GM19455 (cell line): ENCODE measurements around the gene MGAT4A.
A peak's percentile ranks its signal among the peaks of the same experiment; 100 is the strongest.

Source experiments
- ATAC-seq: cut with Tn5 transposase; IDR thresholded peaks from one replicate; pipeline ENCODE4 v1.9.1; 2021; ENCODE audit not compliant: unreplicated experiment

MGAT4A gene

DNA sequence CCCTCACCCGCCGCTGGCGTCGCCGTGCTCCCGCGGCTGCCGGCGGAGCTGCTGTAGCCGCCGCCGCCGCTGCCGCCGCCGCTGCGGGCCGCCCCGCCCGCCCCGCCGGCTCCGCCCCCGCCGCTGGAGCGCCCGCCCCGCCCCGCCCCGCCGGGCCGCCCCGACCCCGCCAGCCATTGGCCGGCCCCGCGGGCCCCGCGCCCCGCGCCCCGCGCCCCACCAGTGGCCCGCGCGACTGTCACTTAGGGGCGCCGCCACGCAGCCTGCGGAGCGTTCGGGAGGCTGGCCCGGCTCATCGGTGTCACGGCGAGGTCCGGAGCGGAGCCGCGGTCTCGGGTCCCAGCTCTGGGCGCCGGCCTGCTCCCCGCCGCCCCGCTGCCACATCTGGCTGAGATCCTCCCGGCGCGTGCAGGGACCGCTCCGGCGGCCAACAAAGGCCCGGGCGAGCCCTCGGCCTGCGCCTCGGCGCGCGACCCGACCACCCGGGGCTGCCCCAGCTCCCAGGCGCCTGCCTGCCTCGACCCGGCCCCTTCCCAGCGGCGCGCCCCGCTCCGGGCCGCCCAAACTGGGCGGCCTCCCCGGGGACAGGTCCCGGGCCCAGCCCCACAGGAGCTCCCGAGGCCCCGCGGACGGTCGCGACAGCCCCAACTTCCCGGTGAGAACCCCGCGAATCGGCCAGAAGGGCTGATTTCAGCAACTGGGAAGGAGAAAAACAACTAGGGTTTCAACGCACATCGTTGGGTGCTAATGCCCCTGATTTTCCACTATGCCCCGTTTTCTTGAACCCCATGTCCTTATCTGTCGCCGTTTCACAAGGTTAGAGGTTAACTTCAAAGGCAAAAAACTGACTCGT is at the start of gene MGAT4A:
TSS of gene MGAT4A (minus strand) at position 92 of the 853 bp plus-strand sequence. CDS start 4,800 bp downstream, outside the sequence.
- ATAC-seq: peak; percentile 80

DNA sequence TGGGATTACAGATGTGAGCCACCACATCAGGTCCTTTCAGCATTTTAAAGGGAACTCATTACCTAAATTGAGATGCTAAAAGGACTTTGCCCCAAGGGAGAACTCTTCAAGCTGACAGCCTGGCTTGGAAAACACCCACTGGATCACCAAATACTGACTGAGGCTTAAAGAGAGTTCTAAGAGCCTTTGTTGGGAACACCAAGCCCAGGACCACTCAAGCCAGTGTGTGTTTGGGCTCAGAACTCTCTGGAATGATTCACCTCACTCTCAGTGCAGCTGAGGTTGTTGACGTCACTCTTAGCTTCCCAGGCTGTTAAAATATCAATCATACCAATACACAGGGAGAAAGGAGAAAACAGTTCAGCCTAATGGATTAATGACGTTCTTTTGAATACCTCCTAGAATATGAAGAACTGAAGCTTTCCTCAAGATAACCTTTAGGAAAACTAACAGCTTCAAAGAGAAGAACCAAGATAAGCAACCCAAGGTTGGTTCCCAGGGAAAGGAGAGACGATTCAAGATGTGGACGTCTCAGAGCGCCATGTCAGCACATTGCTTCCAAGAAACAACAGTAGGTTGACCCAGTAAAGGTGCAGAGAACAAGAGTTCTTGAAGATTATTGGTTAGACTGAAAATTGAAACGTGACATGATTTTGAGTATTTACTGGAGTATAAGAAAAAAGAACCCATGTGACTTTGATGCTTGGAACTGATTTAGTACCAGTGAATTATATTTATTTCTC is 48.0 kb upstream of the MGAT4A start:
- ATAC-seq: no peak

DNA sequence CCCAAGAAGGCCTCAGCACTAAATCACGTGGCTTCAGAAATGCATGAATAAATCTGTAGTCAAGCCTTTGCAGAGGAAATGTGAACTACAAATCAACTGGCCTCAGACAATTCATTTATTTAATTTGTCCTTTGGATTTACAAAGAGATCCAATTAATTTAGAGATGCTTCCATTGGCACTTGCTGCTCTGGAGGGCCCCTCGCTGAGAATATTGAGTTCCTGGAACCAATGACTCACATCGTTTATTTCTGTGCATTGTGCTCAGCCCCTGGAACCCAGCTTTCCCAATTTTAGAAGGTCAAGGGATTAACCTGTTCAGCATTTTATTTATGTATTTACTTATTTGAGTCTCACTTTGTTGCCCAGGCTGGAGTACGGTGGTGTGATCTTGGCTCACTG is 47.2 kb upstream of the MGAT4A start:
- no peak for ATAC-seq

DNA sequence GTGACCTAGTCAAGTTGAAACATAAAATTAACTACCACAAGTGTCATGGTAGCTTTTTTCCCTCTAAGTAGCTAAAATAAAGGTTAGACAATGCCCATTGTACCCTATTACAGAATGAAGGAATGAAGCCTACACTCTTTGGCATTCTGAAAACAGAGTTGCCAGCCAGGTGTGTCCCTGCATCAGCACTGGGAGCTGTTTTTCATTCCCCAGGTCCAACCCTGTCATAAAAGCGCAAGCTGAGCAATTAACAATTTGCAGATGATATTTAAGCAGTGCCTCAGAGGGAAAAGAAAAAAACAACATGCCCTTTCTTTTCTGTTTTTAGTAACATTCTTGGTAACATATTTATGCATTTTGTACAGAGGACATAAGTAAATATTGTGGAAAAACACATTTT is 46.8 kb upstream of the MGAT4A start:
- no peak for ATAC-seq

DNA sequence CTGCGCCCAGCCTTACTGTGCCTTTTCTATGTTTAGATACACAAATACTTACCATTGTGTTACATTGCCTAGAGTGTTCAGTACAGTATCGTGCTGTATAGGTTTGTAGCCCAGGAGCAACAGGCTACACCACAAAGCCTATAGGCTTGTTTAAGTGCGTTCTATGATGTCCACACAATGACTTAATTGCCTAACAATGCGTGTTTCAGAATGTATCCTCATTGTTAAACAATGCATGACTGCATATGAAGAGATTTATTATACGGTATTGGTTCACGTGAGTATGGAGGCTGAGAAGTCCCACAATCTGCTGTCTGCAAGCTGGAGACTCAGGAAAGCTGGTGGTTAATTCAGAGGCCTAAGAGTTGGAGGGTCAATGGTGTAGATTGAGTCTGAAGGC is 46.1 kb upstream of the MGAT4A start:
- ATAC-seq: no peak

DNA sequence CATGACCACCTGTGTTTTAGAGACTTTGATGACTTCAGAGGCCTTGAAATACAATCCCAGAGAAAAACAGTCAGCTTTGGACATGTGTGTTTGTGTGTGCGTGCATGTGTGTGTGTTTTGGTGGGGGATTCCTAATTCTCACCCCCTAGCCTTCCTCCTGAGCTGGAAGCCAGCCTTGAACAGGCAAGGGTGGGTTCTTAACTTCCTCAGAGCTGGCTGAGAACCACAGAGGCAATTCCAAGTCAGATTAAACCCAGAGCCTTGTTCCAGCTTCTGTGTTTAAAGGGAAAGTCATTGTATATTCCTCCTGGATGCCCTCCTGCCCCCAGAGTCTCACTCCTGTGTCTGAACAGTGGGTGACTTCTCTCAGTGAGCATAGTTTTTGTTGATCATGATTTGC is 45.2 kb upstream of the MGAT4A start:
- ATAC-seq: no peak

DNA sequence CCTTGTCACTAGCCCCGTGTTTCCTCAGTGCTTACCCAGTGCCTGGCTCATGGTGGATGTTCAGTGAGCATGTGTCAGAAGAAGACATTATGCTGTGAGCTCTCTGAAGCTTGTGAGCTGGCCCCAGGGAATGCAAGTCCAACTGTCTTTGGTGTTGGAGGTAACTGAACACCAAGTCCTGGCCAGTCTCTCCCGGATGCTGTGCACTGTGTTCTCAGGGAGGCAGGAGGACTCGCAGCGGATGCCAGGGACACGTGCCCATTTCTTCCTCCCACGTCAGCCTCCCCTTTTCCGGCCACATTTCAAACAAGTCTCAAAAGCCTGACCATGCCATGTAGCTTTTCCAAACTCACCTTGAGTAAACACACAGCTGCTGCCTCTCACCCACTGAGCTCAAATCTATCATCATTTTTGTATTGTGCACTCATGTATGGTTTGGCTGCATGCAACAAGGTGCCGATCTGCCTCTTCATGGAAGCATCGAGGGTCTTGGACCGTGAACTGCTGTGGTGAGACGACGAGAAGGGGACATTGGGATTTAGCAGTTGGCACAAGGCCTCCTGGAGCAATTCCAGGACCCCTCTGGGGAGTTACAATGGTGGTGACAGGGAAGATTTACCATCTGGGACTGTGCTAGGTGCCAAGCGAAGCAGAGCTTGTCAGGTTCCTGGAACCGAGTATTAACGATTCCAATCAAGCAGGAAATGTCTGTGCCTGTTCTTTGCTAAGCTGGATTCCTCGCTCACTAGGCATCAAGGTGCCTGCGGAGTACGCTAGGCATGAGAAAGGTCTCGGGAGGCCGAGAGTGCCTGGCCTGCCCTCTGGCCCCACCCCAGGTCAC is 44.4 kb upstream of the MGAT4A start:
- ATAC-seq: no peak

DNA sequence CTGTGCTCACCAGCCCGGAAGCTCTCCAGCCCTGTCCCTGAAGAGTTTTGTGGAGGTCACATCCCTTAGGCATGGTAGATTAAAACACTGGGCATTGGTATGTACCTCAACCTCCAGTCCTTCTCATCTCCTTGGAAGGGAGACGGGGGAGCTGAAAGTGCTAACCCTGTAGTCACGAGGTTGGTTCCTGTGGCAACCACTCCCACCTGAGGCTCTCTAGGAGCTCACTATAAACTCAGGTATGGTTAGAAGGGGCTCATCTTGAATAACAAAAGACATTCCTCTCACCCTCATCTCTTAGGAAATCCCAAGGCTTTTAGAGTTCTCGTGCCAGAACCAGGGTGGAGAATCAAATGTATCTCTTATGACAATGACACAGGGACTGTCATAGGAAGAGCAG is 43.0 kb upstream of the MGAT4A start:
- ATAC-seq: no peak

DNA sequence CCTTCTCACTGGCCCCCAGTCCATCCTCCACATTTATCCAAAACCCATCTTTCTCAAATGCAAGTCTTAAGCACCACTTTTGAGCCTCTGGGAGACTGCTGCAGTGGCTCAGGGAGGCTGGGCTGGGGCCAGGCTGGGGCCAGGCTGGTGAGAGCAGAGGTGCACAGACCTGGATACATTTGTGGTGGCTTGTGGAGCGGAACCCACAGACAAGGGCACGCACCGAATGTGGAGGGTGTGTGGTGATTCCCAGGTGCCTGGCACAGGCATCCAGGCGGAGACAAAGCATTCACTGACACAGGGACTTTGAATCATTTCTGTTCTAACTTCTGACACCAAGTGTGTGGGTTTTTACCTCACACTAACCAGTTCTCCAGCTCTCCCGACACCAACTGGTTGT is 42.2 kb upstream of the MGAT4A start:
- ATAC-seq: no peak

DNA sequence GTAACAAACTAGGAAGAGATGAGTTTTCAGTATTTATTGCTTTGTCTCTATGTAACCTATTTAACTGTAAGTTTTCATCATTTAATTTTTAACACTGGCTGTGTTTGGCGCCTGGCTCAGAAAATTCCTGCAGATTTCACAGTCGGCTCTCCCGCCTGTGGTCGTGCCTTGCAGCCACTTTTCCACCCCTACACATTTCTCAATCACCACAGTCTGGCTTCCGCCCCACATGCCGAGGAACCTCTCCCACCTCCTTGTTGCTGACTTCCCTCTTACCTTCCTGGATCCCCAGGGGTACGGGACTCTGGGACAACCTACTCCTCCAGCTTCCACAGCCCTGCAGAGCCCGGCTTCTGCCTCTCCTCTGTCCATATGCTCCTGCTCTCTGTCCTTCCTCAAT is 41.6 kb upstream of the MGAT4A start:
- ATAC-seq: no peak

DNA sequence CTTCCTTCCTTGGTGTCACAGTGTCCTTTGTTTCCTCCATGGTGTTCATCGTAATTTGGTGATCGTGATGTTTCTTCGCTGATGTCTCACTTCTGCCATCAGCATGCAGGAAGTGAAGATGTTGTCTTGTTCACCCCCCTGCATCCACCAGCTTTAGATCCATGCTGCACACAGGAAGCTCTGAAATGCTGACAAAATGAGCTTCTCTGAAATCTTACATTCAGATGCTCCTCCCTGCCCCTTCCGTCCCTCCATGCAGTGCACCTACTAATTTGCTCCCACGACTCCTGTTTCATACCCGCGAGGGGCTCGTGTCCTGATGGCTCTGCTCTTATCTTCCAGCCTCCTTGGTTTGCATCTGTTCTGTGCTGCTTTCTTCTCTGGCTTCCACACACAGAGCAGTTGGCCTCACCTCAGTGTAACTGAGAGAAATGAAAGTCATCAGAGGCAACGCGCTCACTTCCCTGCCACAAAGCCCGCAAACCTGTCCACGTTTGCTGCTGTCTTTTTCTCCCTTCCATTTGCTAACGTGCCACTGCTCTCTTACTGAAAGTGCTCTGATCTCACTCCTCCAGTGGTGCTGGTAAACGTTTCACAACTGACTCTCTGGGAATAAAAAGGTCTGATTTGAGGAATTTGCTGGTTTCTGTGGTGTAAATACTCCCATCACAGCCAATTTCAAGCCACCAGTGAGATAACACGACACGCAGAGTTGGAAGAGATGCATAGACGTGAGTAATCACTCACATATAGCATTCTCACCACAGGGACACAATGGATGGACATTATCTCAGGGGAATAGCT is 41.0 kb upstream of the MGAT4A start:
- ATAC-seq: no peak

DNA sequence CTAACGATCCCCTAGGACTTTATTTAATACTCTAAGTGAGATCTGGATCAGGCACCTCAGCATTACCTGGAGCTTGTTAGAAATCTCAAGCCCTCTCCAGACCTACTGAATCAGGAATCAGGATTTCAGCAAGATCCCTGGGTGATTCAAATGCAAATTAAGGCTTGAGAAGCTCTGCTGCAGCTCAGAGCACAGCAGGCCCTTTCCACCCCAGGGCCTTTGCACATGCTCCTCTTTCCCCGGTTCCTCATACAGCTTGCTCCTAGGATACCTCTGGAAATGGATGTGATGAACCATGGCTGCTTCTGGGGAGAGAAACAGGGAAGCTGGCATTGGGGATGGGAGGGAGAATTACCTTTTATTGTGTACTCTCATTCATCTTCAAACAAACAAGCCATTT is 40.3 kb upstream of the MGAT4A start:
- ATAC-seq: no peak

DNA sequence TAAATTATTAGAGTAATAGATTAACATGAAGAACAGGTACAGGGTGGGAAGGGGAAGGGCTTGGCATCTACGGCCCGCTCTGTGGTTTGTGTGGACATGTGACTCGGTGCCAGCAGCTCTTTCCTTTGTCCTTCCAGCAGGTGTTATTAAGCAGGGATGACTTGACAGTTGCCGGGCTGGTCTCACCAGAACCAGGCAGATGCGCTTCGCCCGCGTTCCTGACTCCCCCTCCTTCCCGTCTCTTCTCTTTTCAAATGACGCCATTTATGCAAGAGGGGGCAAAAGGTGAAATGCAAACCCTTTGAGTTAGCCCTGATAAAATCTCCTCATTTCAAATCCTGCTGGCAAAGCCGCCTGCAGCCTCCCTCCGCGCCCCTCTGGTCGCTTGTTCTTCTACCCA is 38.9 kb upstream of the MGAT4A start:
- no peak for ATAC-seq

DNA sequence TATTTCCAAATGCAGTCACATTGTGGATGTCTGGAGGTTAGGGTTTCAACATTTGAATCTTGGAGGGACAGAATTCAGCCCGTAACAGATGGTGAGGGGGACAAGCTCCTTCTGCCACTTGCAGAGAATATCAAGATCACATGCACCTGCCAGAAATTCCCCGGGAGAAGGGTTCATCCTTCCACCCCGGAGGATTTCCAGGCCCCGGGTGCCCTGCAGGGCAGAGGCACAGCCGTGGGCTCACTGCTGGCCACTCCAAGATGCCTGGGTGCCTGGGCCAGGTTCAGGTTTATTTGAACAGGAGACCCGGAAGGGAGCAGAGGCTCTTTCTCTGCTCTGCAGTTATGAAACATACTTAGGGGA is 38.2 kb upstream of the MGAT4A start:
- ATAC-seq: no peak

DNA sequence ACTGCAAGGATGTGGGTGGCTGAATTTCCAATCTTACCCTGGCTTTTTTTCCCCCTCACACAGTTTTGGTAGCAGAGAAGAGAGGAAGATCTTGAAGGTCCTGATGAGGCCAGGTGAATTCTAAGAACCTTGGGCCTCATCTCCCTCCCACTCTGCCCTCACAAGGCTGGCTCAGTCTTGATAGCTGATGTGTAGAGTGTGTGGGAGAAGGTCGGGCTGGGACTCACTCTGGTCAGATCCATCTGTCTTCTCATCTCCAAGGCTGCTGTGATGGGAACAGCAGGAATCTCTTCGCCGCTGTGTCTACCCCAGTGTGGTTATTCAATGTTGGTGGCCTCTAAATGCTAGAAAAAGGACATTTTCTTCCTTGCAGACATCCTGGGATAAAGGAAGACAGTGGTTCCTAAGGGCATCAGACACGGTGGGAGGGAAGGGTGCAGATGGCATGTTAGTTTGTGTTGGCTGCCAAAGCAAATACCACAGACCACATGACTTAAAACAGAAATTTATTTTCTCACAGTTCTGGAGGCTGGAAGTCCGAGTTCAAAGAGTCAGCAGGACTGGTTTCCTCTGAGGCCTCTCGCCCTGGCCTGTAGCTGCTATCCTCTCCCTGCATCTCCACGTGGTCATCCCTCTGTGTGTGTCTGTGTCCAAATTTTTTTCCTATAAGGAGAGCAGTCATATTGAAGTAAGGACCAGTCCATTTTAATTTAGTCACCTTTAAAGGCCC is 37.6 kb upstream of the MGAT4A start:
- ATAC-seq: no peak

DNA sequence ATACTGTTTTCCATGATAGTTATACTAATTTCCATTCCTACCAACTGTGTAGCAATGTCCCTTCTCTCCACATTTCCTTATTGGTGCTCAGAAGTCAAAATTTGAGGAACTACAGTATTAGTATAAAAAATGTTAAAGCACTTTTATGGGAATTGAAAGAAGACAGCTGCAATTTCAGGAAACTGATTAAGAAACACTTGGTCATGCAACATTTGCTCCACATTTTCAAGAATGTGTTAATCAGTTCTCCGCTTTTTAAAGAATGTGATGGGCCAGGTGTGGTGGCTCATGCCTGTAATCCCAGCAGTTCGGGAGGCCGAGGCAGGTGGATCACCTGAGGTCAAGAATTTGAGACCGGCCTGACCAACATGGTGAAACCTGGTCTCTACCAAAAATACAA is 33.6 kb upstream of the MGAT4A start:
- ATAC-seq: no peak

DNA sequence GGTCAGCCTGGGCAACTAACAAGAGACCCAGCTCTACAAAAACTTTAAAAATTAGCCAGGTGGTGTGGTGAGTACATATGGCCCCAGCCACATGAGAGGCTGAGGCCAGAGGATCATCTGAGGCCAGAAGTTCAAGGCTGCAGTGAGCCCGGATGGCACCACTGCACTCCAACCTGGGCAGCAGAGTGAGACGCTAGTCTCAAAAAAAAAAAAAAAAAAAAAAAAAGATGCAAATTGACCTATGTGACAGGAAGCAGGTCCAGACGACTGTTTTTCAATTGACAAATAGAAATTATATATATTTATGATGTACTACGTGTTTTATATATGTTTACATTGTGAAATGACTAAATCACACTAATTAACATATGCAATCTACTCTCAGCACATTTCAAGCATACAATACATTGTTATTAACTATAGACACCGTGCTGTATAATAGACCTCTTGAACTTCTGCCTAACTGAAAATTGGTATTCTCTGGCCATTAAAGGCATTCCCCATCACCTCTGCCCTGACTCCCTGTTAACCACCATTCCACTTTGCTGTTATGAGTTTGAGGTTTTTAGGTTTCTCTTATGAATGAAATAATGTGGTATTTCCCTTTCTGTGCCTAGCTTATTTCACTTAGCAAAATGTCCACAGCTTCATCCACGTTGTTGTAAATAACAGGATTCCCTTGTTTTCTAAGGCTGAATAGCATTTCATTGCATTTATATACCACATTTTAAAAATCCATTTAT is 32.4 kb upstream of the MGAT4A start:
- no peak for ATAC-seq

DNA sequence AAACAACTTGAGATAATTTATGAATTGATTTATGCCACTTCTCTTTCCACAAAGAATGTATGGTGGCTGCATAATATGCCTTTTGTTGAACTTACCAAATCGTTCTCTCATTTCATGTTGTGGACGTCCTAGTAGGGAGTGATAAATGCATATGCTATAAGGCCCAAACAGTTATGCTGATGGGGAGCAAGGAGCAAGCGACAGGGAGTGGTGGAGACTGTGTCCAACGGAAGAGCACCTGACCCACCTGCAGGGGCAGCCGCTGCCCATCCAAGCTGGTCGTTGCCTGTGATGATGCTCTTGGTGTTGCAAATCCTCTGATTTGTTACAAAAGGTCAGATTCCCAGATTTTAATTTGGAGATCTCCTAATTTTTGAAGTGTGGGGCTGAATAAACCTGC is 31.0 kb upstream of the MGAT4A start:
- ATAC-seq: no peak

DNA sequence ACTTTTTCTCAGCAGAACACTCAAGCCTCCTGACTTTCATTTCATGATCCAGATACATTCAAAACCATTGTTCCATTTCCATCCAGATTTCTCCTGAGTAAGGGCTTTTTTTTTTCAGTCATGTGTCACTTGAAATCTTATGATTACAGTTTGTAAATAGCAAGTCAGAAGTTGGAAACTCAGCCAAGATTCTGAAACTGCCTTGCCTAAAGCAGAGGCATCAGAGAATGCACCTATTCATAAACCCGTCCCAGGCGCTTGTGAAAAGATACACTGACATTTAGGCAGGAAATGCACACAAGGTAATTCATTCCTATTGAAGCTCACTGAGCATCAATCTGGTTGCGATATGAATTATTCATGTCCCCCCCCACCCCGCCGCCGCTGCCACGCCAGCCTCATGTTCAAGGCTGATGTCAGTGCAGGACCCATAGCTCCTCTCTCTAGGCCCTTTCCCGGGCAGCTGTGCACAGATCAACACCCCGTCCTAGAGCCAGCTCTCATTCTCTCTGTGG is 30.4 kb upstream of the MGAT4A start:
- ATAC-seq: no peak
